Measurements from ENCODE around the gene NAA80.
A peak's percentile ranks its signal among the peaks of the same experiment; 100 is the strongest.
"Not testable (repeated sequence)": the region's sequence is repeated elsewhere in the genome, so short reads cannot be mapped to it uniquely, and the experiment has no call there.

NAA80 gene

DNA sequence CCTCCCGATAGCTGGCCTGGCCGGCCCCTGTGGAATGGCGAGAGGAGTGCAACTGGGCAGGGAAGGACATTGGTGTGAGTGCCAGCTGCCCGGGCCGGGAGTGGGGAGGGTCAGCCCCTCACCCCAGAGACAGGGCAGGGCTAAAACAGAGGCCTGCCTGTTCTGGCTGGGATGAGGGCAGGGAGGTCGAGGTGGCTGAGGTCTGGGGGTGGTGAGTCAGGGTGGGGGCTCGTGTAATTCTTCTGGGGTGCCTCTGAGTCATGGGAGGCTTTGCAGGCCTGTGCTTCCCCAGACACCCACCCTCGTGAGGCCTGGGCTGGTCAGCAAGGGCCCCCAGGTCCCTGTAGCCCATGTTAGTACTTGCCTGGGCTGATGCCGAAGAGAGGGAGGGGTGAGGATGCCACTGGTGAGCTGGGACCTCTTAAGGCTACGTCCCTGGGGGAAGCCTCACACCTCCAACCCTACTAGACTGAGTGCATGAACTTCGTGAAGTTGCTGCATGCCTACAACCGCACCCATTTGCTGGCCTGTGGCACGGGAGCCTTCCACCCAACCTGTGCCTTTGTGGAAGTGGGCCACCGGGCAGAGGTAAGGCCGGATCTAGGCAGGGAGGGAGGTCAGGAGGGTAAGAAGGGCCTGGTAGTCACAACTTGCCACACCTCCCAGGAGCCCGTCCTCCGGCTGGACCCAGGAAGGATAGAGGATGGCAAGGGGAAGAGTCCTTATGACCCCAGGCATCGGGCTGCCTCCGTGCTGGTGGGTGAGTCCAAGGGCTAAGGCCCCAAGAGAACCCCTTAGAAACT is 28.6 kb downstream of the NAA80 start:
- DNase-seq (ENCODE audit: low read depth in 2 of 2) = no peak

GRCh38 chr3:50269977-50270413 is 29.2 kb downstream of the NAA80 start:
- no peak for DNase-seq (ENCODE audit: low read depth in 2 of 2)

DNA sequence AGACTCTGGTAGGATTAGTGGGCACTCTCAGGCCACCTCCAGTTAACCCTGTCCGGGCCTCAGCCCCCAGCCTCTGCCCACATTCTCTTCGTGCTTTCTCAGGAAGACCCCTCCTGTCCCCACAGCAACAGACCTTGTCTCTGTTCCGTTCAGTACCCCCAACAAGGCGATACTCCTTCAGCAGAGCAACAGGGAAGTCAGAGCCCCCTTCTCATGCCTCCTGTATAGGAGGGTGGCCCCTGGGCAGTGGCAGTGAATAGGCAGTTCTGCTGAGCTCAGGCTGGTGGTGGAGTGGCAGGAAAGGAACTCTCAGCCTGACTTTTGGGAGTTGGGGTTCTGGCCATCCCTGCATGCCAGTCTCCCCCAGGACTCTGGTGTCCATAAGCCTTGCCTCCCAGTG is 29.7 kb downstream of the NAA80 start:
- no peak for DNase-seq (ENCODE audit: low read depth in 2 of 2)

GRCh38 chr3:50268703-50269451 is 30.3 kb downstream of the NAA80 start, which contains the start of gene SEMA3B:
SEMA3B (plus strand) TSS chr3:50269147; CDS start chr3:50269241, 94 bp downstream.
- no peak for DNase-seq (ENCODE audit: low read depth in 2 of 2)

DNA sequence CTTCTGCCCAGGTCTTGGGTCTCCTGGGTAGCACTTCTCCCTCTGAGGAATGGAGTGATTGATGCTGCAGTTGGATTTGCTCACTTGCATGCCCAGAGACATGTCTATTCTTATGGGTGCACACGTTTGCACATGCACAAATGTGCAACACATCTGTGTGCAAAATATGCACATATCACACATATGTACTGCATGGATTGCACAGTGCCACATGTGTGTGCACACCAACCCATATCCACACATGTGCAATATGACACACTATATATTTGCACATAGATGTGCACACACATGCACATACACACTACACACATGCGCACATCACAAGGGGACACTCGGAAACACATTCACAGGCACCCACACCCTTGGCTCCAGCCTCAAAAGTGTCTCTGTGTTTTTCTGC is 30.9 kb downstream of the NAA80 start:
- DNase-seq (ENCODE audit: low read depth in 2 of 2) = no peak

DNA sequence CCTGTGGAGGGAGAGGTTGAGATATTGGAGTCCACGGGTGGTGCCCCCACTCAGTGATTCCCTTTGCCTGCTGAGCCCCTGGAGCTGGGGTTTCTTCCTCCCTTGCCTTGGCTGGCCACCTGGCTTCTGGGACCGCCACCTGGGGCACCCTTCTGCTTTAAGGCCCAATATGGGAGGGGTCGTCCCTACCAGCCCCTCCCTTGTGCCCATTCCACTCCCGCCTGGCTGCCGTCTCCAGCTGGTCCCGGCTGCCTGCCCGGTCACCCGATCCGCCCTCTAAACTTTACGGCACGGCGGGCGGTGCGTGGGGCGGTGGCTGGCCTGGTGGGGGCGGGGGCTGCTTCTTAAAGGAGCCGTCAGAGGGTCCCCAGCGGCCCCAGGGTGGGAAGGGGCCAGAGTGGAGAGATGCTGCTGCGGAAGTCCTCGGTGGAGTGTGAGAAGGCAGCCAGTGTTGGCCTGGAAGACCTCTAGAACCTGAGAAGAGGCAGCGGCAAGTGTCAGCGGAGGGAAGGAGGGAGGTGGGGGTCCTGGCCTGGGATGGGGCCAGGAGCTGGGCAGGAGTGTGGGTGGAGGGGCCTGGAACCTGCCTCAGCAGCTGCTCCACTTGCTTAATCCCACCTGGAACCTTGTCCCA is 31.8 kb downstream of the NAA80 start:
- DNase-seq (ENCODE audit: low read depth in 2 of 2) = no peak

- DNase-seq (ENCODE audit: low read depth in 2 of 2) = no peak
Observed at GRCh38 chr3:50266836-50267235, 32.4 kb downstream of the NAA80 start.

GRCh38 chr3:50266017-50266416 is 33.2 kb downstream of the NAA80 start:
- DNase-seq (ENCODE audit: low read depth in 2 of 2) = no peak

DNA sequence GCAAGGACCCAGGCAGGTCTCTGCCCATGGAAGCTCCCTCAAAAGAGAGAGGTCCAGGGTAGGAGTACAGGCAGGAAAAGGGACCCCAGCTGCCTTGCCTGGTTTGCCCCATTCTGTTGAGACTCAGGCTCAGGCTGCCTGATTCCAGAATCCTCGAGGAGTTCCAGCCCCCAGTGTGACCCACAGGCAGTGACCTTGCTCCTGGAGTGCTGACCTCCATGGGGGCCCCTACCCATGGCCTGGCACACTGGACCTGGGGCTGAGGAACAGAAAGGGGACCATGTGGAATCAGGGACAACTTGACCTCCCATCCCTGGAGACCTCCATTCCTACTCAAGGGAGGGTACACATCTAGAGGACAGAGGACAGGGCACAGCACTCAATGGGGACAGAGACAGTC is 33.6 kb downstream of the NAA80 start:
- DNase-seq (ENCODE audit: low read depth in 2 of 2) = no peak

DNA sequence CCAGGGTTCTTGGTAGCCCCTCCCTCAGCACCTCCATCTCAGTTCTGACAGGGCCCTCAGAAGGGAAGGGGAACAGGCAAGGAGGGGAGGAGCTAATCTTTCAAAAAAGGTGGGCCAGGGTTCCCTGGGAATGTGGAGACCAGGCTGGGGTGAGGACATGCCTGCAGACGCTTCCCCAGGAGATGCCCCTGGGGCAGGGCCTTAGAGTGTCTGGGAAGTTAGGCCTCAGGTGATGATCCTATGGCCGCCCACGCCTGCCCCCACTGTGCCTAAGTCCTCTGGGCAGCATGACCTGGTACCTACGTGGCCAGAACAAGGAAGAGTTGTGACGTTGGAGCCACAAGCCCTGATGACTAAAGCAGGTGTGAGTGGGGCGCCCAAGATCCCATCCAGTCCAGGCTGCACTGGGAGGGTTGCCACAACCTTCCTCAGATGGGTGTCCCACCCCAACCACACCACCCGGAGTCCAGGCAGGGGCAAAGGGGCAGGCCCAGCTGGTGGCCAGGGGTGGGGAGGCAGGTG is 34.2 kb downstream of the NAA80 start:
- no peak for DNase-seq (ENCODE audit: low read depth in 2 of 2)

DNA sequence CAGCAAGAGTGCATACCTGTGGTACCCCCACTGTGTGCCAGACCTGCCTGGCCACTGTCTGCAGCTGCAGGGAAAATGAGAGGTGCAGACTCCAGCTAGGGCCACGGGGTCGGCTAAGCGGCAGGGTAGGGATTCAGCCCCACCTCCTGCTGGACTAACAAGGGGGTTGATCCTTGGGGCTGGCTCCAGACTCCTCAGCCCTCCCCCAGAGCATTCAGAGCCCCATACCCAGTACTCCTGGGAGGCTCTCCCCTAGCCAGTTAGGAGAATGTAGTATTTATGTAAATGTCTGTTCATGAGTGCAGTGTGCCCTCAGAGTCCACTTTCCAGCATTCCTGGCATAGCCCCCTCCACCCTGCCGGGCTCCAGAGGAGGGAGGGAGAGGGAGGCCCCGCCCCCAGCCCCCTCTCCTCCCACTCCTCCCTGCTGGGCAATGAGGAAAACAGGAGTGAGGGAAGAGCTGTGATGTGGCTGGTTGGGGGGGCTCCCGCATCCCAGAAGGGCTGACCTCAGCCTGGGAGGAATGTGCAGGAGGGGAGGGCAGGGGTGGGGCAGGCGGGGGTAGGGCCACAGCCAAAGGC is 34.7 kb downstream of the NAA80 start:
- DNase-seq (ENCODE audit: low read depth in 2 of 2) = no peak

DNA sequence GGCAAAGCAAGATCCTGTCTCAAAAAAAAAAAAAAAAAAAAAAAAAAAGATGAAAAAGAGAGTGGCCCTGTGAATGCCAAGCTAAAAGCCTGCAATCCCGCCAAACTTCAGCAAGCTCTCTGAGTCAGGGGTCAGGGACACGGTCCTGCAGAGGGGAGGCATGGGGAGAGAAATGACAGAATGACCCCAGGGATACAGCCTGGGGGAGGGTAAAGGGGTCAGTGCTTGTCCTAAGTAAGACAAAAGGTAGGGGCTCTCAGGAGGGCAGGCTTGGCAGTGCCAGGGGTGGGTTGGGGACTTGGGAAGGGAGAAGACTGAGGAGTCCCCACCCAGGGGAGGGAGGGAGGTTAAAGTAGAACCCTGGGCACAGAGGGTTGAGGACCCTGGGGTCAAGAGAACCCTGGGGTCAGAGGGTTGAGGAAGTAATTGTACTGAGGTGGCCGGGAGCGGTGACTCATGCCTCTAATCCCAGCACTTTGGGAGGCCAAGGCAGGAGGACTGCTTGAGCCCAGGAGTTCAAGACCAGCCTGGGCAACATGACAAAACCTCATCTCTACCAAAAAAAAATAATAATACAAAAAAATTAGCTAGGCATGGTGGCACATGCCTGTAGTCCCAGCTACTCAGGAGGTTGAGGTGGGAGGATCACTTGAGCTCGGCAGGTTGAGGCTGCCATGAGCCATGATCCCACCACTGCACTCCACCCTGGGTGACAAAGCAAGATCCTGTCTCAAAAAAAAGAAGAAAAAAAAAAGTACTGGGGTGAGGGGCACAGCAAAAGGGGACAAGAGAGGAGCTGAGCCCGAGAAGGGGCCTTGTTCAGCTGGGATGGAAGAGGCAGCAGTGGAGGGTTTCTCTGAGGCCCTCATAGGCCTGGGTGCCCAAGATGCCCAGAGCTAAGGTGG is 35.5 kb downstream of the NAA80 start:
- DNase-seq (ENCODE audit: low read depth in 2 of 2) = no peak

DNA sequence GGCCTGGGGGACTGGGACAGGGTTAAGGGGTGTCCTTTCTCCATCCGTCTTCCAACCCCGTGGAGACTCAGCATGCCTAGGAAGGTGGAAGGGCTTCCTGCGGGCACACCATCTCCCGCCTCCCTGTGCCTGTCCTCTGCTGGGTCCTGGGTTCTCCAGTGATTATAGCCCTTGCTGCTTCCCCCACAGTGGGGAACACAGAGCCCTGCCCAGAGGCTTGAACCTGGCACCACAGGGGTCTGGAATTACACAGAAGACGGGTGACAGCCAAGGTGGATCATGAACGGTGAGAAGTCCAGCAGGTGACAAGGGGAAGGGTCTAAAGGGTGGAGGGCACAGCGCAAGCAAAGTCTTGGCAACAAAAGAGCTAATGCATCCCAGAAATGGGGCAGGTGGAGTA is 36.4 kb downstream of the NAA80 start:
- DNase-seq (ENCODE audit: low read depth in 2 of 2) = no peak

GRCh38 chr3:50262200-50262599 is 37.0 kb downstream of the NAA80 start:
- DNase-seq (ENCODE audit: low read depth in 2 of 2) = not testable (repeated sequence)

GRCh38 chr3:50261505-50261904 is 37.7 kb downstream of the NAA80 start:
- no peak for DNase-seq (ENCODE audit: low read depth in 2 of 2)

GRCh38 chr3:50260942-50261441 is 38.2 kb downstream of the NAA80 start:
- no peak for DNase-seq (ENCODE audit: low read depth in 2 of 2)

GRCh38 chr3:50260027-50260941 is 38.9 kb downstream of the NAA80 start:
- peak; percentile 53 to 62 for DNase-seq (ENCODE audit: low read depth in 2 of 2)

DNA sequence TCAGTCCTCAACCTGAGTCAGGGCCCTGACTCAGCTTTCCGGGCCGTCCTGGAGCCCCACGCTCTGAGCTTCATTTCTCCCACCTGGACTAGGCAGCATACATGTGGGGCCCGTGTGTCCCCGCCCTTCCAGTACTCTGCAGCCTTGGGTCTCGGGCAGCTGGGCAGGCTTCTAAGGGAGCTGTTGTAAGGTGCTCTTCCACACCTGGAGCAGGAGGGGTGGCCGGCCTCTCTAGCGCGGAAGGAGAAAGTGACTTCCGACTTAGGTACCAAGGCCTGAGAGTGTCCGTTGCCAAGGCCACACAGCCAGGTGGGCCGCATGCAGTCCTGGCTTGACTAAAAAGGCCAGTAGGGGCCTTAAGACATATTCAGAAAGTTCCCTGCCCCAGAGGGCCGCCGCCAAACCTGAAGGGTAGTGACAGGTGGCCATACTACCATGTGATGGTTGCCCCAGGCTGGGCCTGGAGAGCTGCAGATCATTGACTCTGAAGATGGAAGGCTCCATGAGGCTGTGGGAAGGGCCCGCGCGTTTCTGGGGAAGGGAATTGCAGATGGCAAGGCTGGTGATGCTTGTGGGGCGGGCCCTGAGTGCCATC is 39.7 kb downstream of the NAA80 start:
- no peak for DNase-seq (ENCODE audit: low read depth in 2 of 2)

GRCh38 chr3:50258979-50259378 is 40.2 kb downstream of the NAA80 start:
- no peak for DNase-seq (ENCODE audit: low read depth in 2 of 2)
